ENCODE results near the gene UROS.

GRCh38 chr10:125772112-125772863 is 50.8 kb downstream of the UROS start:
- no peak for TF ChIP-seq MYNN (tag by site-specific recombination; IDR thresholded peaks at IDR 0.05; ENCODE audit: borderline replicate concordance)
- TF ChIP-seq ZNF558 (tag by site-specific recombination; IDR thresholded peaks at IDR 0.05), result no peak
- TF ChIP-seq ZNF623 (tag by site-specific recombination; IDR thresholded peaks at IDR 0.05), result no peak
- no peak for TF ChIP-seq SP2 (tag by site-specific recombination; IDR thresholded peaks at IDR 0.05)
- no peak for TF ChIP-seq CTCF (tag by site-specific recombination; IDR thresholded peaks at IDR 0.05)
- no peak for TF ChIP-seq ZNF658 (tag by site-specific recombination; IDR thresholded peaks at IDR 0.05)
- no peak for TF ChIP-seq WT1 (tag by site-specific recombination; IDR thresholded peaks at IDR 0.05)
- TF ChIP-seq ZBTB26 (tag by site-specific recombination; optimal IDR thresholded peaks at IDR 0.05), result no peak
- TF ChIP-seq ZNF239 (tag by site-specific recombination; IDR thresholded peaks at IDR 0.05), result no peak
- TF ChIP-seq ZNF114 (tag by site-specific recombination; IDR thresholded peaks at IDR 0.05), result no peak
- TF ChIP-seq ZBTB11 (tag by site-specific recombination; conservative IDR thresholded peaks at IDR 0.05; ENCODE audit: low read depth), result no peak
- no peak for TF ChIP-seq ZNF214 (tag by site-specific recombination; IDR thresholded peaks at IDR 0.05; ENCODE audit: borderline replicate concordance)
- no peak for TF ChIP-seq REST (tag by site-specific recombination; IDR thresholded peaks at IDR 0.05)
